Putamen (tissue), 1 donor: ENCODE results near the gene CAPS2.
"Not testable (repeated sequence)": the region's sequence is repeated elsewhere in the genome, so short reads cannot be mapped to it uniquely, and the experiment has no call there.

Experiments used
- DNase-seq: peaks from one replicate; pipeline ENCODE4 v3.0.0-alpha.2; 2016; ENCODE audit warnings: low spot score

CAPS2 gene

GRCh38 chr12:75329918-75330826 lies at the start of gene CAPS2:
TSS of gene CAPS2 (minus strand) at chr12:75330324. CDS start at chr12:75326498, 3,826 bp downstream.
- DNase-seq = peak; percentile 74

DNA sequence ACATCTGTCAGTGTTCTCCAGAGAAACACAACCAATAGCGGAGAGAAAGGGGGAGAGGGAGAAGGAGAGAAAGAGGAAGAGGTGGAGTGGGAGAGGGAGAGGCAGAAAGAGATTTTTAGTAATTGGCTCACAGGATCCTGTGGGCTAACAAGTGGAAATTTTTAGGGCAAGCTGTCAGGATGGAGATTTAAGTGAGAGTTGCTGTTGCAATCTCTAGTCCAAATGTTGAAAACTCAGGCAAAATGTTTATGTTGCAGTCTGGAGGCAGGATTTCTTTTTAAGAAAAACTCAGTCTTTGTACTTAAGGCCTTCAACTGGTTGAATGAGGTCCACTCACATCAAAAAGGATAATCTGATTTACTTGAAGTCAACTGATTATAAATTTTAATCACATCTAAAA lies 48.2 kb upstream of the CAPS2 start:
- no peak for DNase-seq

DNA sequence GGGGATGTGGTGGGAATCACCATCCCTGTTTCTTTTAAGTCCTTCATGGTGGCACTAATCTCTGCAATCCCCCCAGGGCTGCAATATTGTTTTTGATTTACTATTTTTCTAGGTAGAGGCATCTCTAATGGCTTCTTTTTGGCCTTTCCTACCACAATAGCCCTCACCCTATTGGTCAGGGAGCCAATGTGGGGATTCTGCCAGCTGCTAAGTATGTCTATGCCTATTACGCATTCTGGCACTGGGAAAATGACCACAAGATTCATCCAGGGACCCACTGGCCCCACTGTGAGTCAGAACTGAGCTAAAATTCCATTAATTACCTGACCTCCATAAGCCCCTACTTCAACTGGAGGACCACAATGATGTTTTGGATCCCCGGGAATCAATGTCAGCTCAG lies 44.8 kb upstream of the CAPS2 start:
- DNase-seq = no peak

GRCh38 chr12:75366629-75367028 lies 36.5 kb upstream of the CAPS2 start:
- no peak for DNase-seq

- DNase-seq = no peak
These were observed 34.8 kb upstream of the CAPS2 start for GRCh38 chr12:75364919-75365318.

DNA sequence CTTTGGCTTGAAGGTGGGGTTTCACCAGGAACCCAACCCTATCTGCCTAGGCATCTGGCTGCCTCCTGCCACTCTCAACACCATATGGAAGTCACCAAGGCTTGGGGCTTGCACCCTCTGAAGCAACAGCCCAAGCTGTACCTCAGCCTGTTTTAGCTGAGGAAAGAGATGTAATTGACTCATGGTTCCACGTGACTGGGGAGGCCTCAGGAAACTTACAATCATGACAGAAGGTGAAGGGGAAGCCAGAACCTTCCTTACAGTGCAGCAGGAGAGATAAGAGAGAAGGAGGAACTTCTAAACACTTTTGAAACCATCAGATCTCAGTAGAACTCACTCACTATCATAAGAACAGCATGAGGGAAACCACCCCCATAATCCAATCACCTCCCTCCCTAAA lies 31.3 kb upstream of the CAPS2 start:
- DNase-seq = no peak

- no peak for DNase-seq
These were observed 30.8 kb upstream of the CAPS2 start for GRCh38 chr12:75360920-75361319.

- DNase-seq = no peak
These were observed 23.9 kb upstream of the CAPS2 start for GRCh38 chr12:75354011-75354410.

- DNase-seq = no peak
These were observed 20.3 kb upstream of the CAPS2 start for GRCh38 chr12:75350413-75350812.

- no peak for DNase-seq
These were observed 19.8 kb upstream of the CAPS2 start for GRCh38 chr12:75349946-75350345.

- not testable (repeated sequence) for DNase-seq
These were observed 16.1 kb upstream of the CAPS2 start for GRCh38 chr12:75346215-75346614.

DNA sequence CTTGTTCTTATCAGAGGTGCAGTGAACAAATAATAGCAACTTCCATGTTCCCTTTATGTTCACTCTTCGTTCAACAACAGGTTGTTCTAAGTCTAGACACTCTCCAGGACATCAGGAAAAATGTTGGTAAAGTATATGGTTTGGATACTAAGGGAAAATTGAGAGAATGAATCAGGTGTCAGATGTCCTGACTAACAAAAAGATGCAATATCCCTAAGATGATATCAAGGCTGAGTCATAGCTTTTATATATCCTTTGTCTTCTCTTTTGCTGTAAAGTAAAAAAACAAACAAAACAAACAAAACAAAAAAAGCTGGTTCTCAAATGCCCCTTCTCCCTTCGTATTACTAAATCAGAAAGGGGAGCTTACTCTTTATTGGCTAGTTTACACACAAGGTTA lies 15.4 kb upstream of the CAPS2 start:
- no peak for DNase-seq

DNA sequence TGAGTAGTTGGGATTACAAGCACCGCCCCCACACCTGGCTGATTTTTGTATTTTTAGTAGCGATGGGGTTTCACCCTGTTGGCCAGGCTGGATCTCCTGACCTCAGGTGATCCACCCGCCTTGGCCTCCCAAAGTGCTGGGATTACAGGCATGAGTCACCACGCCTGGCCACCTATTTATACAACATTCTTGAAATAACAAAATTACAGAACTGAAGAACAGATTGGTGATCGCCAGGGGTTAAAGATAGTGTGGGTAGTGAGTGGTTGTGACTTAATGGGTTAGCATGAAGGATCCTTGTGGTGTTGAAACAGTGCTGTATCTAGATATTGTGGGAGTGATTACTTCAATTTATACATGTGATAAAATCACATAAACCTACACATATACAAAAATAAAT lies 11.7 kb upstream of the CAPS2 start:
- no peak for DNase-seq

DNA sequence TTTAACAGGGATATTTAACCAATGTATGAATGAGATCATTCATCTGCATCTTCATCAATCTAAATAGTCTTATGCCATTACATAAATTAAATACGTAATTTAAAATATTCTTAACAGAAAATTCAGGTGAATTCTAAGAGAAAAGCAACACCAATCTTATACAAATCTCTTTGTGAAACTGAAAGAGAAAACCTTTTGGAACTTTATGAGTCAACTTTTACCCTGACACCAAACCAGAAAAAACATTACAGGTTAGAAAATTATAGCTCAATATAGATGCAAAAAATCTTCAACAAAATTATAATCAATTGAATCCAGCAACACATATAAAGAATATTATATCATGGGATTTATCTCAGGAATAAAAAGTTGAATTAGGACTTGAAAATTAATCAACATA lies 7.8 kb upstream of the CAPS2 start:
- DNase-seq = no peak

GRCh38 chr12:75334384-75335030 lies 4.4 kb upstream of the CAPS2 start, which contains the start of gene GLIPR1L1:
TSS of gene GLIPR1L1 (plus strand) at chr12:75334670. CDS start at chr12:75334729, 59 bp downstream.
- peak; percentile 90 for DNase-seq

- no peak for DNase-seq
These were observed 2.5 kb downstream of the CAPS2 start for GRCh38 chr12:75327642-75328041.

GRCh38 chr12:75323663-75324062 lies 6.5 kb downstream of the CAPS2 start:
- no peak for DNase-seq

- no peak for DNase-seq
These were observed 7.7 kb downstream of the CAPS2 start for GRCh38 chr12:75322464-75322863.

- no peak for DNase-seq
These were observed 12.3 kb downstream of the CAPS2 start for GRCh38 chr12:75317784-75318183.

DNA sequence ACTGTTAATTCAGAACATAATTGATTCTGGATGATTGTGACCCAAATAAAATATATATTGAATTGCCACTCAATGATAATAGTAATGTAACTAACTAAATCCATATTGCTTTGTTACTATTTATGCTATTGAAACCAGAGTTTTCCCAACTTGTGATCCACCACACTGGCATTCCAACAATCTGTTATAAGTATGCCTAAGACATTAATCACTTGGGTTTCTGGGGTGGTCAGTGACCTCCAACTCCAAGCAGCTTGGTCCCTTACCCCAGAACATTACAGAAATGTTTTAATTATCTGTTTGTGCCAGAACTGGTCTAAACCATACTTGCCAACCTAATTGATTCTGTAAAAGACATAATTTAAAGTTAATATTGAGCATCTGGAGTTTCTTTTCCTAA lies 14.6 kb downstream of the CAPS2 start:
- no peak for DNase-seq

DNA sequence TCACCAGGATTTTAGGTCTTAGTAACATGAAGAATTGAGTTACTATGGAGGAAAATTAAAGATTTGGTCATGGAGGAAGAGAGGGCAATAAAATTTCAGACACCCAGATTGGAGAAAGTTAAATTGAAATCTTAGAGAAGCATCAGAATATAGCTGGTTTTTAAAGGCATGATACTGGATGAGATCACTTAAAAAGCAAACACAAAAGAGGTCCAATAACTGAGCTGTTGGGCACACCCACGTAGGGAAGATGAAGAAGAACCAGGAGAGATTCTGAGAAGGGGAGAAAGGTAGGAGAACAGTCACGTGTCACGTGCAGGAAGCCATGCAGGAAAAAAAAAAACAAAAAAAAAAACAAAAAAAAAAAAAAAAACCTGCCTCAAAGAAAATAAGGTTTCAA lies 18.8 kb downstream of the CAPS2 start:
- no peak for DNase-seq

GRCh38 chr12:75308279-75308678 lies 21.8 kb downstream of the CAPS2 start:
- no peak for DNase-seq
